Mucosa of stomach (tissue), 1 donor: ENCODE data around the gene SHLD2.
"Not testable (repeated sequence)": the region's sequence is repeated elsewhere in the genome, so short reads cannot be mapped to it uniquely, and the experiment has no call there.

Experiments used
- H3K27me3 ChIP-seq: one replicate; pipeline ENCODE4 v1.7.0; 2013; ENCODE audit warnings: mild to moderate bottlenecking, low read length; ENCODE audit not compliant: control insufficient read depth, insufficient read depth
- H3K36me3 ChIP-seq: one replicate; pipeline ENCODE4 v1.7.0; 2013; ENCODE audit warnings: low read length; ENCODE audit not compliant: control insufficient read depth, insufficient read depth
- H3K4me1 ChIP-seq: one replicate; pipeline ENCODE4 v1.7.0; 2013; ENCODE audit warnings: mild to moderate bottlenecking, low read length; ENCODE audit not compliant: control insufficient read depth, insufficient read depth
- H3K4me3 ChIP-seq: one replicate; pipeline ENCODE4 v1.7.0; 2013; ENCODE audit warnings: low read length
- H3K9ac ChIP-seq: one replicate; pipeline ENCODE4 v1.7.0; 2013; ENCODE audit warnings: mild to moderate bottlenecking, low read length, moderate library complexity
- H3K9me3 ChIP-seq: one replicate; pipeline ENCODE4 v1.7.0; 2013; ENCODE audit warnings: mild to moderate bottlenecking, low read length, moderate library complexity; ENCODE audit not compliant: control insufficient read depth
- donor health status: Pancreatic carcinoma.

SHLD2 gene

GRCh38 chr10:87239346-87239808 is 144.4 kb downstream of the SHLD2 start:
- not testable (repeated sequence) for H3K4me3 ChIP-seq, H3K9ac ChIP-seq, H3K9me3 ChIP-seq, H3K27me3 ChIP-seq, H3K36me3 ChIP-seq, H3K4me1 ChIP-seq
